Smooth muscle cell (in vitro differentiated cells): ENCODE results near the gene CLCN2. TPM values are rescaled to one million over a fixed set of nuclear protein-coding genes. Genes with fewer than 3 reads are reported as not detected.

ENCODE experiments used
- DNase-seq: peaks from one replicate; lab custom pipeline; 2025; ENCODE audit not compliant: unreplicated experiment; lab: John Stamatoyannopoulos, UW
- H2AFZ ChIP-seq: fragments of 200-600 bp; sonication (generic); 2 replicates; pipeline ENCODE4 v1.6.0; 2016; ENCODE audit warnings: antibody characterized with exemption, low read depth, mild to moderate bottlenecking
- H3F3A ChIP-seq: fragments of 200-600 bp; sonication (generic); 2 replicates; pipeline ENCODE4 v1.6.0; 2017; ENCODE audit warnings: antibody characterized with exemption, low read depth
- H3K27ac ChIP-seq: fragments of 200-600 bp; sonication (generic); 2 replicates; pipeline ENCODE4 v1.5.1; 2016; ENCODE audit warnings: low read depth, mild to moderate bottlenecking
- H3K27me3 ChIP-seq: fragments of 200-600 bp; sonication (generic); 2 replicates; pipeline ENCODE4 v1.6.1; 2016; ENCODE audit warnings: low read depth, mild to moderate bottlenecking
- H3K36me3 ChIP-seq: fragments of 200-600 bp; sonication (generic); 2 replicates; pipeline ENCODE4 v1.5.1; 2016; ENCODE audit warnings: low read depth
- H3K4me1 ChIP-seq: fragments of 200-600 bp; sonication (generic); 2 replicates; pipeline ENCODE4 v1.5.1; 2016; ENCODE audit warnings: low read depth
- H3K4me2 ChIP-seq: fragments of 200-600 bp; sonication (generic); 2 replicates; pipeline ENCODE4 v1.6.0; 2016; ENCODE audit warnings: mild to moderate bottlenecking
- H3K4me3 ChIP-seq: fragments of 200-600 bp; sonication (generic); 2 replicates; pipeline ENCODE4 v1.5.1; 2016; ENCODE audit warnings: mild to moderate bottlenecking
- H3K79me2 ChIP-seq: fragments of 200-600 bp; sonication (generic); 2 replicates; pipeline ENCODE4 v1.6.0; 2016; ENCODE audit warnings: low read depth, mild to moderate bottlenecking
- H3K9ac ChIP-seq: fragments of 200-600 bp; sonication (generic); 2 replicates; pipeline ENCODE4 v1.6.0; 2016; ENCODE audit warnings: low read depth
- H3K9me3 ChIP-seq: fragments of 200-600 bp; sonication (generic); replicated peaks from 2 replicates; pipeline ENCODE4 v1.5.1; 2016; ENCODE audit warnings: low read depth
- H4K20me1 ChIP-seq: fragments of 200-600 bp; sonication (generic); 2 replicates; pipeline ENCODE4 v1.6.0; 2016; ENCODE audit warnings: low read depth
- CTCF ChIP-seq: fragments of 200-600 bp; sonication (generic); IDR thresholded peaks from 2 replicates; pipeline ENCODE4 v1.5.1; 2017; ENCODE audit warnings: borderline replicate concordance, mild to moderate bottlenecking, antibody characterized with exemption; ENCODE audit not compliant: insufficient read depth, poor library complexity, severe bottlenecking
- WGBS: methylation state at CpG from one replicate; pipeline ENCODE4 v1.1.7; 2016; ENCODE audit warnings: low lambda C conversion rate; 5-methylcytosine and 5-hydroxymethylcytosine counted together
- polyA plus RNA-seq: library from polyadenylated mRNA; unstranded; fragments of >200 nt; fragmentation: Nextera tagmentation; extraction: Ambion mirVana; gene quantifications from 2 replicates; pipeline ENCODE4 v1.2.1, GENCODE V29; 2016
- total RNA-seq: library from RNA; depleted of rRNA; stranded (reverse); fragments of >200 nt; gene quantifications from 2 replicates; pipeline ENCODE4 v1.2.3, GENCODE V29; 2014

The CLCN2 gene
- total and polyA plus RNA-seq, 2 experiments from 2014 or later, result 4.1 to 4.5 TPM

- H3K27ac ChIP-seq, result no peak overlapping the region
- H4K20me1 ChIP-seq, result peaks cover 10% of the 10 kb centered on the region
- H3K79me2 ChIP-seq, result peaks cover 24% of the 10 kb centered on the region
- peak overlapping the region; percentile 64 for H3K9ac ChIP-seq
- no peaks in the 10 kb centered on the region for H3K27me3 ChIP-seq
- peak overlapping the region; percentile 77 for H3K4me3 ChIP-seq
- no peaks in the 10 kb centered on the region for H3K9me3 ChIP-seq
- WGBS, result 9% methylated on average over 24 of the region's 24 CpGs
- peaks cover 12% of the 10 kb centered on the region for H3F3A ChIP-seq
- TF ChIP-seq CTCF, result no peak
- no peak overlapping the region for H2AFZ ChIP-seq
- peak overlapping the region; percentile 92 for H3K4me2 ChIP-seq
- no peak for DNase-seq
- H3K36me3 ChIP-seq, result peaks cover 4% of the 10 kb centered on the region
- H3K4me1 ChIP-seq, result peaks cover 15% of the 10 kb centered on the region
Measured at GRCh38 chr3:184360929-184361531, 375 bp downstream of the CLCN2 start.

- H3K4me3 ChIP-seq, result peak overlapping the region; percentile 77
- H3K4me2 ChIP-seq, result peak overlapping the region; percentile 92
- no peaks in the 10 kb centered on the region for H3K27me3 ChIP-seq
- no peak overlapping the region for H3K9ac ChIP-seq
- H3K4me1 ChIP-seq, result peaks cover 15% of the 10 kb centered on the region
- H4K20me1 ChIP-seq, result peaks cover 9% of the 10 kb centered on the region
- 67% methylated on average over 12 of the region's 12 CpGs for WGBS
- H3K36me3 ChIP-seq, result peaks cover 4% of the 10 kb centered on the region
- no peak overlapping the region for H3K27ac ChIP-seq
- no peaks in the 10 kb centered on the region for H3K9me3 ChIP-seq
- DNase-seq, result no peak
- no peak overlapping the region for H2AFZ ChIP-seq
- peaks cover 12% of the 10 kb centered on the region for H3F3A ChIP-seq
- peaks cover 24% of the 10 kb centered on the region for H3K79me2 ChIP-seq
- no peak for TF ChIP-seq CTCF
Measured at GRCh38 chr3:184360070-184360928, 1.1 kb downstream of the CLCN2 start.

GRCh38 chr3:184359610-184360009, 1.8 kb downstream of the CLCN2 start:
- Histone ChIP-seq H3K27ac (no peak overlapping the region), H4K20me1 (peaks cover 2% of the 10 kb centered on the region), H3K36me3 (no peaks in the 10 kb centered on the region), H2AFZ (no peak overlapping the region), H3K9ac (no peak overlapping the region), H3K4me1 (peaks cover 15% of the 10 kb centered on the region), H3K4me3 (no peak overlapping the region), H3F3A (peaks cover 6% of the 10 kb centered on the region), H3K27me3 (no peaks in the 10 kb centered on the region), H3K9me3 (no peaks in the 10 kb centered on the region), H3K79me2 (peaks cover 18% of the 10 kb centered on the region), H3K4me2 (no peak overlapping the region)
- TF ChIP-seq CTCF, result no peak
- 72% methylated on average over 7 of the region's 9 CpGs for WGBS
- no peak for DNase-seq
